Skin of body (tissue), 2 donors: ENCODE data around the gene TCN2. TPM values are rescaled to one million over a fixed set of nuclear protein-coding genes. Genes with fewer than 3 reads are reported as not detected.
"Not testable (repeated sequence)": the region's sequence is repeated elsewhere in the genome, so short reads cannot be mapped to it uniquely, and the experiment has no call there.

Experiments
- DNase-seq: peaks from one replicate; lab custom pipeline; 2025; lab: John Stamatoyannopoulos, UW
- total RNA-seq: library from RNA; depleted of rRNA; stranded (reverse); fragments of >200 nt; gene quantifications from one replicate; pipeline ENCODE4 v1.2.3, GENCODE V29; 2014

The TCN2 gene
- total RNA-seq, 1 donor from 2014 or later: 5.1 TPM

GRCh38 chr22:30643055-30643875 is 36.3 kb downstream of the TCN2 start:
- DNase-seq: no peak

GRCh38 chr22:30646518-30647160 is 39.7 kb downstream of the TCN2 start:
- DNase-seq: no peak

GRCh38 chr22:30647536-30647935 is 40.6 kb downstream of the TCN2 start:
- no peak for DNase-seq

- no peak for DNase-seq
Observed at GRCh38 chr22:30648825-30649224, 41.9 kb downstream of the TCN2 start.

GRCh38 chr22:30649430-30650007 is 42.5 kb downstream of the TCN2 start:
- no peak for DNase-seq

- peak; percentile 13 for DNase-seq
Observed at GRCh38 chr22:30650508-30651116, 43.6 kb downstream of the TCN2 start.

- no peak for DNase-seq
Observed at GRCh38 chr22:30652852-30653251, 45.9 kb downstream of the TCN2 start.

GRCh38 chr22:30654361-30654760 is 47.4 kb downstream of the TCN2 start:
- no peak for DNase-seq

GRCh38 chr22:30655532-30655931 is 48.6 kb downstream of the TCN2 start:
- DNase-seq: no peak

GRCh38 chr22:30662040-30662439 is 55.1 kb downstream of the TCN2 start:
- no peak for DNase-seq

- no peak for DNase-seq
Observed at GRCh38 chr22:30664798-30665197, 57.8 kb downstream of the TCN2 start.

GRCh38 chr22:30665266-30665665 is 58.3 kb downstream of the TCN2 start:
- DNase-seq: no peak

- DNase-seq: no peak
Observed at GRCh38 chr22:30665786-30666185, 58.8 kb downstream of the TCN2 start.

GRCh38 chr22:30667107-30667493 is 60.1 kb downstream of the TCN2 start:
- DNase-seq: no peak

GRCh38 chr22:30667494-30668385 is 60.8 kb downstream of the TCN2 start, which contains the start of gene DUSP18:
Gene DUSP18 (minus strand): TSS chr22:30667875. CDS start chr22:30664003, 3,872 bp downstream.
- peak; percentile 62 for DNase-seq

GRCh38 chr22:30668386-30668710 is 61.4 kb downstream of the TCN2 start:
- DNase-seq: no peak

- DNase-seq: no peak
Observed at GRCh38 chr22:30671071-30671470, 64.1 kb downstream of the TCN2 start.

- no peak for DNase-seq
Observed at GRCh38 chr22:30673136-30673535, 66.2 kb downstream of the TCN2 start.

GRCh38 chr22:30674482-30674881 is 67.5 kb downstream of the TCN2 start:
- DNase-seq: no peak

- DNase-seq: no peak
Observed at GRCh38 chr22:30675436-30675835, 68.5 kb downstream of the TCN2 start.

GRCh38 chr22:30676565-30676964 is 69.6 kb downstream of the TCN2 start:
- DNase-seq: not testable (repeated sequence)
